Measurements from ENCODE around the gene IL34.
A peak's percentile ranks its signal among the peaks of the same experiment; 100 is the strongest.

Gene IL34

GRCh38 chr16:70678898-70679670 lies 32.7 kb downstream of the IL34 start:
- H3K27me3 ChIP-seq (replicated peaks in 2 of 5; ENCODE audit: control insufficient read depth in 4 of 5, insufficient read depth in 5 of 5, low read length in 4 of 5): no peaks in the 10 kb centered on the region
- POLR2A ChIA-PET: no interaction called here
- no peak for DNase-seq
- no peaks in the 10 kb centered on the region for H3K9me3 ChIP-seq (ENCODE audit: control extremely low read depth in 1 of 5, control insufficient read depth in 4 of 5, insufficient read depth in 2 of 5, low read depth in 1 of 5, low read length in 4 of 5)
- CTCF ChIA-PET: interaction anchor here (0.7 to 11.2 kb wide), 15 partner anchors 11 to 97 kb away, joined by 3 to 97 read pairs (median 4); no protein-coding TSS in a partner anchor
- H3K27ac ChIP-seq (ENCODE audit: insufficient read depth in 1 of 2, low read depth in 1 of 2, low read length in 2 of 2, poor library complexity in 1 of 2, severe bottlenecking in 2 of 2): no peak overlapping the region
- H3K36me3 ChIP-seq (ENCODE audit: control insufficient read depth in 4 of 4, insufficient read depth in 4 of 4, low read length in 3 of 4): peaks cover 0 to 53% (median 33%) of the 10 kb centered on the region in 4 experiments
- 92% methylated on average over 24 of the region's 31 CpGs for WGBS (ENCODE audit: insufficient coverage)
- peaks cover 0 to 13% (median 12%) of the 10 kb centered on the region in 4 experiments for H3K4me1 ChIP-seq (ENCODE audit: control extremely low read depth in 1 of 4, control insufficient read depth in 4 of 4, insufficient read depth in 4 of 4, low read length in 3 of 4)
- H3K4me3 ChIP-seq (ENCODE audit: control insufficient read depth in 1 of 7, extremely low read depth in 1 of 7, insufficient read depth in 4 of 7, low read depth in 2 of 7, low read length in 6 of 7): no peak overlapping the region

DNA sequence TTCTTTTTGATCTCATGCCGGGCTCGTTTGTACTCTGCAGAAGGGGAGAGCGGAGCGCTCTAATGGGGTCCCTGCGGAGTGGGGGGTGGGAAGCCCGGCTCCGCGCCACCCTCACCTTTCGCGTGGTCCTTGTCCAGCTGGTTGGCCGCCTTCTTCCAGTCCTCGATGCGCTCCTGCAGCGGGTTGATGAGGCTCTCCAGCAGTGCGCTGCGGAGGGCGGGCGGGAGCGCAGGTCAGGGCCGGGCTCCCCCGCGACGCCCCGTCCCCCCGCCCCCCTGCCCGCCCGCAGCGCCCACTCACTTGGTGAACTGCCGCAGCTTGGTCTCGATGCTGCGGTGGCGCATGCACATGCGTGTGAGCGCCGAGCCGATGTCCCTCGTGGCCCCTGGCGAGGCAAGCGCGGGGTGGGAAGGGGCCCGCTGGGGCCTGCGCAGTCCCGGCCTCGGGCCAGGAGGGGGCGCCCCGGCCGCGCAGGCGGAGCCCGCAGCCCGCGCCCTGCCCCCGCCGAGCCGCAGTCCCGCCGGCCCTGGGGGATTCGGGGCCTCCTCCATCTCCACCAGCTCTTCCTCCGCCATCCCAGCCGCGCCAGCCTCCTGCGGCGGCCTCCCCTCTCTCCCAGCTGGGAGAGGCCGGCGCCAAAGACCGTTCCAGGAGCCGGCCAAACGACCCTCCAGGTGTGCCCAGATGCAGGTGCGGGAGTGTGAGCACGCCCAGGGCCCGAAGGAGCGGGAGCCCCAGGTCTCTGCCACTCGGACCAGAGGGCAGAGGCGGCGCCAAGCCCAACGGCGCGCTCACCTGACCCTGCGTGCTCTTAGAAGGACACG lies 33.5 kb downstream of the IL34 start:
- Histone ChIP-seq H3K27me3 (replicated peaks in 2 of 5; ENCODE audit: control insufficient read depth in 4 of 5, insufficient read depth in 5 of 5, low read length in 4 of 5) (no peaks in the 10 kb centered on the region), H3K4me1 (ENCODE audit: control extremely low read depth in 1 of 4, control insufficient read depth in 4 of 4, insufficient read depth in 4 of 4, low read length in 3 of 4) (peaks cover 0 to 19% (median 18%) of the 10 kb centered on the region in 4 experiments), H3K4me3 (ENCODE audit: control insufficient read depth in 1 of 7, extremely low read depth in 1 of 7, insufficient read depth in 4 of 7, low read depth in 2 of 7, low read length in 6 of 7) (no peak overlapping the region), H3K9me3 (ENCODE audit: control extremely low read depth in 1 of 5, control insufficient read depth in 4 of 5, insufficient read depth in 2 of 5, low read depth in 1 of 5, low read length in 4 of 5) (no peaks in the 10 kb centered on the region), H3K36me3 (ENCODE audit: control insufficient read depth in 4 of 4, insufficient read depth in 4 of 4, low read length in 3 of 4) (peaks cover 0 to 45% (median 26%) of the 10 kb centered on the region in 4 experiments), H3K27ac (ENCODE audit: insufficient read depth in 1 of 2, low read depth in 1 of 2, low read length in 2 of 2, poor library complexity in 1 of 2, severe bottlenecking in 2 of 2) (no peak overlapping the region)
- CTCF ChIA-PET: interaction anchor here (0.7 to 11.2 kb wide), 14 partner anchors 10 to 96 kb away, joined by 3 to 97 read pairs (median 4); no protein-coding TSS in a partner anchor
- POLR2A ChIA-PET: no interaction called here
- 92% methylated on average over 59 of the region's 80 CpGs for WGBS (ENCODE audit: insufficient coverage)
- peak in 2 of 3 donors; percentile 23 for DNase-seq

DNA sequence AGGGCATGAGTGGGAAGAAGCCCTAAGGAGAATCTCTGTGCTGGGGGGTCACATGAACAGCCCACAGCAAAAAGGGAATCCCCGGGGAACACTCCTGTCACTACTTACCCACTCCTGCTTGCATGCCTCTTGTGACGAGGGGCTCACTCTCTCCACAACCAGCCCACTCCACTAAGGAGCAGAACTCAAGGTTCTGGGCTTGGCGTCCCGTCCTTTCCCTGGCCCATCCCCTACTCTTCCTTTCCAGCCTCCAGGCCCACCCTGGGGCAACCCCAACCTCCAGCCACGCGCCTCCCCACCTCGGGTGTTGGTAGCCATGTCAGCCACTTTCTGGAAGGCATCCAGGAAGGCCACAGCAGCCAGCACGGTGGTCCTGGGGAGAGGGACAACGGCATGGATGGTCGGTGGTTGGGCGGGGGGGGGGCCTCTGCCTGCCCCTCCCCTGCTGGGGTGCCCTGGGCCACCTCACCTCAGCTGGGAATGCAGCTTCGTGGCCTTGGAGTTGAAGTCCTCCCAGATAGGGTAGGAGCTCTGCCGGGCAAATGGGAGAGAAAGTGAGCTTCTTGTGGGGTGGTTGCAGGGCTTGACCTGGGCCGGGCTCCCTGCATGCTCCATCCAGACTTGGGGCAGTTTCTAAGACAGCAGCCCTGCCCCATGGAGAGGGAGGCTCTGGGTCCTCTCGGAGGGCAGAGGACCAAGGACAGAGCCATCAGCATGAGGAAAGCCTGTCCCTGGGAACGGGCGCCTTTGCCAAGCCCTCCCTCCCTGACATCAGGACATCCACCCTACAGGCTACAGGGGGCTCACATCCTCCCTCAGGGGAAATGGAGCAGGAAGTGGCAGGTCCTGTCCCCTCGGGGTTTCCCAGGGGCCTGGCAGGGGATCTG lies 34.4 kb downstream of the IL34 start:
- H3K9me3 ChIP-seq (ENCODE audit: control extremely low read depth in 1 of 5, control insufficient read depth in 4 of 5, insufficient read depth in 2 of 5, low read depth in 1 of 5, low read length in 4 of 5): no peaks in the 10 kb centered on the region
- 82% methylated on average over 10 of the region's 18 CpGs for WGBS (ENCODE audit: insufficient coverage)
- H3K4me3 ChIP-seq (ENCODE audit: control insufficient read depth in 1 of 7, extremely low read depth in 1 of 7, insufficient read depth in 4 of 7, low read depth in 2 of 7, low read length in 6 of 7): no peak overlapping the region
- no peaks in the 10 kb centered on the region for H3K27me3 ChIP-seq (replicated peaks in 2 of 5; ENCODE audit: control insufficient read depth in 4 of 5, insufficient read depth in 5 of 5, low read length in 4 of 5)
- ChIA-PET POLR2A (interaction anchor here (0.7 kb wide), 1 partner anchor 54 kb away, joined by 4 read pairs; no protein-coding TSS in a partner anchor), CTCF (interaction anchor here (0.6 to 11.2 kb wide), 5 partner anchors 9 to 95 kb away, joined by 3 to 97 read pairs (median 3); no protein-coding TSS in a partner anchor)
- H3K27ac ChIP-seq (ENCODE audit: insufficient read depth in 1 of 2, low read depth in 1 of 2, low read length in 2 of 2, poor library complexity in 1 of 2, severe bottlenecking in 2 of 2): no peak overlapping the region
- peaks cover 0 to 26% (median 23%) of the 10 kb centered on the region in 4 experiments for H3K4me1 ChIP-seq (ENCODE audit: control extremely low read depth in 1 of 4, control insufficient read depth in 4 of 4, insufficient read depth in 4 of 4, low read length in 3 of 4)
- H3K36me3 ChIP-seq (ENCODE audit: control insufficient read depth in 4 of 4, insufficient read depth in 4 of 4, low read length in 3 of 4): peaks cover 0 to 40% (median 24%) of the 10 kb centered on the region in 4 experiments
- DNase-seq: no peak

DNA sequence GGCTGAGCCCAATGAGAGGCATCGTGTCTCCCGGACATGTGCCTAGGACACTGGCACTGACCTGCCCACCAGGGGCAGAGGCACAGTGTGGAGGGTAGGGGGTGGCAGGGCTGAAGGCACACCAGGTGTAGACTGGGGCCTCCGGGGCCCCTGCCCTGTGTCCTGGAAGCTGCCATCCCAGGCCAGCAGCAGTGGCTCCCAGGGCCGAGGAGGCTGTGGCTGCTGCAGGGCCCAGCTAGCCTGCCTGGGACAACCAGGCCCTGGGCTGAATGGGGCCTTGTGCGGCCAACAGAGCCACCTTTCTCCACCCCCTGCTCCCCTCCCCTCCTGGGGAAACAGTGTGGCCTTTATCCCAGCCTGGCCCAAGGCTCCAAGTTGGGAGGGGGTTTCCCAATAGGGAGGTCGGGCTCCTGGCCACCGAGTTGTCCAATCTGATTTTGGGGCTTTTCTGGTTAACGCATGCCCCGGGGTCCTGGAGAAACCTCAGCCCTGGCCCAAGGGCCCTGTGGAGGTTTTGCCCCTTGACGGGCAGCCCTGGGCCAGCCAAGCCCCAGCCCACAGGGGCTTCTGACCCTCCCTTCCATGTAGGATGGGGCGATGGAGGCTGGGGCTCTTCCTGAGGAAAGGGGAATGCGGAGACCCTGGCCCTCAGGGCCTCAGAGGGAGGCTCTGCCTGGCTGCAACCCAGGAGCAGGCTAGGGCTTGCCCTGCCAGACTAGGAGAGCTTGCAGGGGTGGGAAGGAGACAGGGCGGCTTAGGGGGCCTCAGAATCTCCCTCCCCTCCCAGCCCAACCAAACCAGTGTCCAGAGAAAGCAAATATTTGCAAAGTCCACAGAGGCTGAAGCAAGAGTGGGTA lies 35.3 kb downstream of the IL34 start:
- no peaks in the 10 kb centered on the region for H3K9me3 ChIP-seq (ENCODE audit: control extremely low read depth in 1 of 5, control insufficient read depth in 4 of 5, insufficient read depth in 2 of 5, low read depth in 1 of 5, low read length in 4 of 5)
- POLR2A ChIA-PET: no interaction called here
- peaks cover 0 to 32% (median 29%) of the 10 kb centered on the region in 4 experiments for H3K4me1 ChIP-seq (ENCODE audit: control extremely low read depth in 1 of 4, control insufficient read depth in 4 of 4, insufficient read depth in 4 of 4, low read length in 3 of 4)
- 76% methylated on average over 10 of the region's 13 CpGs for WGBS (ENCODE audit: insufficient coverage)
- H3K36me3 ChIP-seq (ENCODE audit: control insufficient read depth in 4 of 4, insufficient read depth in 4 of 4, low read length in 3 of 4): peaks cover 0 to 35% (median 16%) of the 10 kb centered on the region in 4 experiments
- no peak for DNase-seq
- H3K4me3 ChIP-seq (ENCODE audit: control insufficient read depth in 1 of 7, extremely low read depth in 1 of 7, insufficient read depth in 4 of 7, low read depth in 2 of 7, low read length in 6 of 7): no peak overlapping the region
- no peak overlapping the region for H3K27ac ChIP-seq (ENCODE audit: insufficient read depth in 1 of 2, low read depth in 1 of 2, low read length in 2 of 2, poor library complexity in 1 of 2, severe bottlenecking in 2 of 2)
- no peaks in the 10 kb centered on the region for H3K27me3 ChIP-seq (replicated peaks in 2 of 5; ENCODE audit: control insufficient read depth in 4 of 5, insufficient read depth in 5 of 5, low read length in 4 of 5)
- CTCF ChIA-PET: interaction anchor here (0.7 to 11.2 kb wide), 5 partner anchors 8 to 87 kb away, joined by 3 to 97 read pairs (median 9); no protein-coding TSS in a partner anchor

- no peak for DNase-seq
- Histone ChIP-seq H3K9me3 (ENCODE audit: control extremely low read depth in 1 of 5, control insufficient read depth in 4 of 5, insufficient read depth in 2 of 5, low read depth in 1 of 5, low read length in 4 of 5) (no peaks in the 10 kb centered on the region), H3K4me3 (ENCODE audit: control insufficient read depth in 1 of 7, extremely low read depth in 1 of 7, insufficient read depth in 4 of 7, low read depth in 2 of 7, low read length in 6 of 7) (no peak overlapping the region), H3K27me3 (replicated peaks in 2 of 5; ENCODE audit: control insufficient read depth in 4 of 5, insufficient read depth in 5 of 5, low read length in 4 of 5) (no peaks in the 10 kb centered on the region), H3K4me1 (ENCODE audit: control extremely low read depth in 1 of 4, control insufficient read depth in 4 of 4, insufficient read depth in 4 of 4, low read length in 3 of 4) (peaks cover 0 to 36% (median 31%) of the 10 kb centered on the region in 4 experiments), H3K27ac (ENCODE audit: insufficient read depth in 1 of 2, low read depth in 1 of 2, low read length in 2 of 2, poor library complexity in 1 of 2, severe bottlenecking in 2 of 2) (no peak overlapping the region), H3K36me3 (ENCODE audit: control insufficient read depth in 4 of 4, insufficient read depth in 4 of 4, low read length in 3 of 4) (peaks cover 0 to 27% (median 14%) of the 10 kb centered on the region in 4 experiments)
- ChIA-PET POLR2A (no interaction called here), CTCF (interaction anchor here (0.6 to 11.2 kb wide), 5 partner anchors 13 to 86 kb away, joined by 3 to 97 read pairs (median 4); no protein-coding TSS in a partner anchor)
- 92% methylated on average over 8 of the region's 14 CpGs for WGBS (ENCODE audit: insufficient coverage)
These were observed 36.1 kb downstream of the IL34 start for GRCh38 chr16:70682239-70683145.

Measured in common myeloid progenitor, CD34-positive (primary cell).